Mesenchymal stem cell (in vitro differentiated cells and primary cell): ENCODE results near the gene EN2.

Source experiments
- DNase-seq: peaks from one replicate; pipeline ENCODE4 v3.0.0-alpha.2; 2013
- H2AFZ ChIP-seq: one replicate; pipeline ENCODE4 v1.6.1; 2013; ENCODE audit warnings: low read depth, mild to moderate bottlenecking, control low read depth, inconsistent platforms, low read length, moderate library complexity
- H2AK5ac ChIP-seq: 2 replicates; pipeline ENCODE4 v1.6.1; 2013; ENCODE audit warnings: low read length, moderate library complexity, mild to moderate bottlenecking, inconsistent platforms; ENCODE audit not compliant: severe bottlenecking
- H2BK120ac ChIP-seq: one replicate; pipeline ENCODE4 v1.6.1; 2013; ENCODE audit warnings: low read depth, mild to moderate bottlenecking, inconsistent platforms, low read length, moderate library complexity
- H2BK12ac ChIP-seq, 2 experiments: one replicate each; pipeline ENCODE4 v1.6.1; 2013; ENCODE audit warnings: inconsistent platforms in 2 of 2, low read length in 2 of 2, mild to moderate bottlenecking in 2 of 2, moderate library complexity in 2 of 2, control low read depth in 1 of 2
- H2BK15ac ChIP-seq: one replicate; pipeline ENCODE4 v1.6.1; 2013; ENCODE audit warnings: mild to moderate bottlenecking, low read depth, inconsistent platforms; ENCODE audit not compliant: poor library complexity, severe bottlenecking
- H2BK5ac ChIP-seq: 2 replicates; pipeline ENCODE4 v1.6.1; 2013; ENCODE audit warnings: low read depth, mild to moderate bottlenecking, low read length, control low read depth, inconsistent platforms; ENCODE audit not compliant: poor library complexity, severe bottlenecking
- H3K14ac ChIP-seq, 2 experiments: one replicate each; pipeline ENCODE4 v1.6.1; 2013; ENCODE audit warnings: inconsistent platforms in 2 of 2, low read length in 2 of 2, control low read depth in 1 of 2, mild to moderate bottlenecking in 1 of 2, moderate library complexity in 1 of 2
- H3K18ac ChIP-seq, 2 experiments: one replicate each; pipeline ENCODE4 v1.6.1; 2013; ENCODE audit warnings: inconsistent platforms in 2 of 2, low read length in 2 of 2, control low read depth in 1 of 2, low read depth in 1 of 2, mild to moderate bottlenecking in 1 of 2
- H3K23ac ChIP-seq, 2 experiments: one replicate each; pipeline ENCODE4 v1.6.1; 2013; ENCODE audit warnings: inconsistent platforms in 2 of 2, low read length in 2 of 2, mild to moderate bottlenecking in 2 of 2, moderate library complexity in 2 of 2, control low read depth in 1 of 2
- H3K27ac ChIP-seq: 2 replicates; pipeline ENCODE4 v1.5.1; 2013; ENCODE audit warnings: mild to moderate bottlenecking, moderate library complexity, low read length, control low read depth, inconsistent platforms; ENCODE audit not compliant: poor library complexity, severe bottlenecking
- H3K27me3 ChIP-seq, 2 experiments: 2 replicates each; pipeline versions ENCODE4 v1.6.1 to v1.7.0; 2013; ENCODE audit warnings: low read length in 2 of 2, mild to moderate bottlenecking in 2 of 2, moderate library complexity in 2 of 2, control low read depth in 1 of 2, inconsistent platforms in 1 of 2; ENCODE audit not compliant: control insufficient read depth in 1 of 2, insufficient read depth in 1 of 2
- H3K36me3 ChIP-seq, 2 experiments: 2 replicates each; pipeline versions ENCODE4 v1.6.1 to v1.7.0; 2013; ENCODE audit warnings: low read length in 2 of 2, control low read depth in 1 of 2, inconsistent platforms in 1 of 2, low read depth in 1 of 2, mild to moderate bottlenecking in 1 of 2; ENCODE audit not compliant: insufficient read depth in 2 of 2, control insufficient read depth in 1 of 2
- H3K4ac ChIP-seq, 2 experiments: one replicate each; pipeline ENCODE4 v1.6.1; 2013; ENCODE audit warnings: inconsistent platforms in 2 of 2, low read length in 2 of 2, mild to moderate bottlenecking in 2 of 2, moderate library complexity in 2 of 2, control low read depth in 1 of 2, low read depth in 1 of 2
- H3K4me1 ChIP-seq: 2 replicates; pipeline ENCODE4 v1.6.1; 2013; ENCODE audit warnings: low read depth, low read length, control low read depth; ENCODE audit not compliant: control insufficient read depth, insufficient read depth
- H3K4me2 ChIP-seq: 2 replicates; pipeline ENCODE4 v1.6.1; 2013; ENCODE audit warnings: low read length, mild to moderate bottlenecking, inconsistent platforms; ENCODE audit not compliant: poor library complexity, severe bottlenecking
- H3K4me3 ChIP-seq, 2 experiments: 2 replicates each; pipeline versions ENCODE4 v1.5.1 to v1.7.0; 2013; ENCODE audit warnings: low read length in 2 of 2, mild to moderate bottlenecking in 2 of 2, control low read depth in 1 of 2, low read depth in 1 of 2; ENCODE audit not compliant: insufficient read depth in 1 of 2
- H3K79me1 ChIP-seq: replicated peaks from 2 replicates; pipeline ENCODE4 v1.6.1; 2013; ENCODE audit warnings: mild to moderate bottlenecking, control low read depth, low read length, inconsistent platforms; ENCODE audit not compliant: poor library complexity, severe bottlenecking
- H3K9ac ChIP-seq: 2 replicates; pipeline ENCODE4 v1.7.0; 2013; ENCODE audit warnings: mild to moderate bottlenecking, low read length, moderate library complexity
- H3K9me3 ChIP-seq: 2 replicates; pipeline ENCODE4 v1.7.0; 2013; ENCODE audit warnings: mild to moderate bottlenecking, low read length; ENCODE audit not compliant: control insufficient read depth
- H4K8ac ChIP-seq: one replicate; pipeline ENCODE4 v1.6.1; 2013; ENCODE audit warnings: inconsistent platforms, mild to moderate bottlenecking, low read length, moderate library complexity
- H4K91ac ChIP-seq: one replicate; pipeline ENCODE4 v1.6.1; 2013; ENCODE audit warnings: mild to moderate bottlenecking, low read length, inconsistent platforms
- WGBS: methylation state at CpG from one replicate; pipeline ENCODE4 v1.1.7; 2013; ENCODE audit warnings: mixed read lengths; 5-methylcytosine and 5-hydroxymethylcytosine counted together

The EN2 gene

GRCh38 chr7:155514296-155514695 is 56.4 kb downstream of the EN2 start:
- no peaks in the 10 kb centered on the region for H3K9me3 ChIP-seq
- no peak overlapping the region for H2AK5ac ChIP-seq
- H3K4me2 ChIP-seq: no peak overlapping the region
- no peak overlapping the region for H3K18ac ChIP-seq
- H3K36me3 ChIP-seq: no peaks in the 10 kb centered on the region
- H2BK5ac ChIP-seq: no peak overlapping the region
- H2BK15ac ChIP-seq: no peak overlapping the region
- H4K8ac ChIP-seq: no peak overlapping the region
- H3K27ac ChIP-seq: no peak overlapping the region
- H2BK120ac ChIP-seq: no peak overlapping the region
- H2AFZ ChIP-seq: no peak overlapping the region
- no peak overlapping the region for H2BK12ac ChIP-seq
- H4K91ac ChIP-seq: no peak overlapping the region
- WGBS: 77% methylated on average over 6 of the region's 8 CpGs
- H3K27me3 ChIP-seq: peaks cover 77 to 79% of the 10 kb centered on the region in 2 experiments
- peaks cover 9% of the 10 kb centered on the region for H3K4me1 ChIP-seq
- no peak overlapping the region for H3K9ac ChIP-seq
- H3K4ac ChIP-seq: no peak overlapping the region
- no peak for DNase-seq
- H3K14ac ChIP-seq: no peak overlapping the region
- H3K23ac ChIP-seq: no peak overlapping the region
- no peaks in the 10 kb centered on the region for H3K79me1 ChIP-seq
- H3K4me3 ChIP-seq: no peak overlapping the region
